ENCODE measurements around the gene SDHAF3. TPM values are rescaled to one million over a fixed set of nuclear protein-coding genes. Genes with fewer than 3 reads are reported as not detected.
A peak's percentile ranks its signal among the peaks of the same experiment; 100 is the strongest.
"Not testable (repeated sequence)": the region's sequence is repeated elsewhere in the genome, so short reads cannot be mapped to it uniquely, and the experiment has no call there.

SDHAF3 gene
- total RNA-seq: 10 to 100 TPM; 41.1 to 43.0 TPM

- ATAC-seq (peak; percentile 96), DNase-seq (peak; percentile 99)
- Mint-ChIP-seq H3K4me1 (ENCODE audit: low read depth) (peaks cover 34% of the 10 kb centered on the region), H3K36me3 (ENCODE audit: low read depth) (peaks cover 29% of the 10 kb centered on the region), H3K9me3 (peaks cover 2% of the 10 kb centered on the region), H3K4me3 (peak within 1 kb of the TSS; percentile 85), H3K27me3 (no peaks in the 10 kb centered on the region), H3K27ac (peak within 1 kb of the TSS; percentile 92)
- TF ChIP-seq CTCF (IDR thresholded peaks at IDR 0.05): no peak
- intact Hi-C loops (cut with micrococcal nuclease): no loop called here
- ChIA-PET CTCF (interaction anchor here (0.8 to 1.4 kb wide), 2 partner anchors 13 to 61 kb away, joined by 4 to 8 read pairs; no protein-coding TSS in a partner anchor), POLR2A (interaction anchor here (0.6 to 2.7 kb wide), 6 partner anchors 8 to 754 kb away, joined by 3 to 9 read pairs (median 3); no protein-coding TSS in a partner anchor)
These were observed at the start of gene SDHAF3 for GRCh38 chr7:97117372-97118188. SDHAF3 (plus strand) TSS chr7:97117698; CDS start chr7:97117724, 26 bp downstream.

GRCh38 chr7:97072025-97072424 is 45.5 kb upstream of the SDHAF3 start:
- intact Hi-C loops (cut with micrococcal nuclease); CTCF ChIA-PET; DNase-seq; H3K9me3 Mint-ChIP-seq; H3K4me1 Mint-ChIP-seq (ENCODE audit: low read depth); ATAC-seq; H3K36me3 Mint-ChIP-seq (ENCODE audit: low read depth); H3K27ac Mint-ChIP-seq; H3K4me3 Mint-ChIP-seq; POLR2A ChIA-PET: not testable (repeated sequence)
- peaks cover 26% of the 10 kb centered on the region for H3K27me3 Mint-ChIP-seq

DNA sequence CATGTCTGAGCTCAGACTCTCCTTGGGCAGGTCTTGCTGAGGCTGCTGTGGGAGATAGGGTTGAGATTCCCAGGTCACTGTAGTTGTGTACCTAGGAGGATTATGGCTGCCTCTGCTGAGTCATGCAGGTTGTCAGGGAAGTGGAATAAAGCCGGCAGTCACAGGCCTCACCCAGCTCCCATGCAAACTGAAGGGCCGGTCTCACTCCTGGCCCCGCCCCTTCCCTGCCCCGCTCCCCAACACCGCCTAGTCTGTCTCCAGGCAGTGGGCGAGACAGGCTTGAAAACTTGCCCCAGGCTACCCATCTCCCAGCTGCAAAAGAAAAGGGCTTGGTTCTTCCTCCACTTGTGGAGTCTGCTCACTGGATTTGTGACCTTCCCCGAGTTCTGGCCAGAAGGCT is 41.6 kb upstream of the SDHAF3 start:
- intact Hi-C loops (cut with micrococcal nuclease): no loop called here
- ChIA-PET CTCF (interaction anchor here (4.0 kb wide), 1 partner anchor 11 kb away, joined by 19 read pairs; no protein-coding TSS in a partner anchor), POLR2A (no interaction called here)
- Mint-ChIP-seq H3K4me1 (ENCODE audit: low read depth) (peaks cover 7% of the 10 kb centered on the region), H3K27me3 (peaks cover 28% of the 10 kb centered on the region), H3K9me3 (no peaks in the 10 kb centered on the region), H3K36me3 (ENCODE audit: low read depth) (no peaks in the 10 kb centered on the region), H3K27ac (no peak overlapping the region), H3K4me3 (no peak overlapping the region)
- DNase-seq (no peak), ATAC-seq (no peak)
- TF ChIP-seq CTCF (IDR thresholded peaks at IDR 0.05): no peak

DNA sequence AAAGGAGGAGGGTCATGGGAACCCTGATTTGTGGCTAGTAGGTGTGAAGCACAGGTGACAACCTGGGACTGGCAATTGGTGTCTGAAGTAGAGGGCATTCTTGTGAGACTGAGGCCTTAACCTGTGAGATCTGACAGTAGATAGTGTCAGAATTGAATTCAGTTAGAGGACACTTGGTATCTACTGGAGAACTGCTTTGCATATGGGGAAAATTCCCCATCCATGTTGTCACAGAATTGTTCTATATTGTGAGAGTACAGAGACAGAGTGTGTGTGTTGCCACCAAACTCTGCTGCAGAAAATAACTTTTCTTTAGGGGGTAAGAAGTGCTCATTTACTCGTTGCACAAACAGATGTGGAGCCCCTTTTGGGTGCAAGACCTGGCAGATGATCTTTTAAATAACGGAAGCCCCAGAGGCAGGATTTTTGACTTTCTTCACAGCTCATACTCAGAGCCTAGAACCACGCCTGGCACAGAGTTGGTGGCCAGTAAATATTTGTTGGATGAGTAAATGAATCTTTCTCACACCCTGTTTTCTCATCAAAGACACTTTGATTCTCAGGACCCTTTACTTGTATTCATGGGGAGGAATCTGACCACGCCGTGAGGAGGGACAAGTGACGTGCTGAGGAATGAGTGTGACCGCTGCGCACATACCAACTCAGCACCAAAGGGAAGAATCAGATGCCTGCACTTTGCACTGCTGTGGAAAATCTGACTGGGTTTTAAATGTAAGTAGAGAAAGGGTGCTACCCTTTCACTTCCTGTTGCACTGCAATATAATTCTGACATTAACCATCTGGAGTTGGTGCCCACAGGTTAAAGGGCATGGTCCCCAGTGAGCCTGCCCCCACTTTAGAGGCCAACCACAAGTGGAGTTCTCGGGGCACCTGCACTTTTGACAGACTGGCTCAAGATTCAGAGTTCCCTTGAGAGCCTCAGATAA is 39.2 kb upstream of the SDHAF3 start:
- Mint-ChIP-seq H3K36me3 (ENCODE audit: low read depth) (no peaks in the 10 kb centered on the region), H3K4me1 (ENCODE audit: low read depth) (peaks cover 7% of the 10 kb centered on the region), H3K9me3 (no peaks in the 10 kb centered on the region), H3K4me3 (no peak overlapping the region), H3K27me3 (peaks cover 27% of the 10 kb centered on the region), H3K27ac (no peak overlapping the region)
- DNase-seq (peak; percentile 18), ATAC-seq (peak; percentile 62)
- no peak for TF ChIP-seq CTCF (IDR thresholded peaks at IDR 0.05)
- ChIA-PET CTCF (no interaction called here), POLR2A (no interaction called here)
- intact Hi-C loops (cut with micrococcal nuclease): no loop called here

DNA sequence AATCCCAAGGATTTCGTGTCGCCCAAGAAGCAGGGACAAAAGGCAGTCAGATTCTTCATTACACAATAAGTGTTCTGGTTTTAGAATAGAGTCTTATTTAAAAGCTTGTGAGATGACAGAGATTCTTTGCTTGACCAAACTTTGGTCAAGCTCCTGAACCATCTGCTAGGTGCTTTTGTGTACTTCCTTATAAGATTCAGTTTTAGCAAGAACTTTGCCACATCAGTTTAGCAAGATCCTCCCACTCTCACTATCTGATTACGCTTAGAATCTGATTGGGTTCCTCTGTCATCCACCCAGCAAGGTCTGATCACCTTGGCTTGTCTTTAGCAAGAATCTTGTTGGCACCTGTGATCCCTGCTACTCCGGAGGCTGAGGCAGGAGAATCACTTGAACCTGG is 38.2 kb upstream of the SDHAF3 start:
- Mint-ChIP-seq H3K36me3 (ENCODE audit: low read depth) (no peaks in the 10 kb centered on the region), H3K4me1 (ENCODE audit: low read depth) (peaks cover 7% of the 10 kb centered on the region), H3K27ac (no peak overlapping the region), H3K4me3 (no peak overlapping the region), H3K9me3 (no peaks in the 10 kb centered on the region), H3K27me3 (peaks cover 24% of the 10 kb centered on the region)
- intact Hi-C loops (cut with micrococcal nuclease): no loop called here
- DNase-seq (no peak), ATAC-seq (no peak)
- CTCF ChIA-PET: no interaction called here
- no peak for TF ChIP-seq CTCF (IDR thresholded peaks at IDR 0.05)
- POLR2A ChIA-PET: no interaction called here
